Measurements from ENCODE around the gene ZFR. TPM values are rescaled to one million over a fixed set of nuclear protein-coding genes. Genes with fewer than 3 reads are reported as not detected.
"Not testable (repeated sequence)": the region's sequence is repeated elsewhere in the genome, so short reads cannot be mapped to it uniquely, and the experiment has no call there.

Gene ZFR
- total and polyA plus RNA-seq, 9 of the 15 experiments (the other 6 are each of a cell fraction or from before 2014, with no cell fraction given): 35.5 to 108 (median 71.1) TPM

DNA sequence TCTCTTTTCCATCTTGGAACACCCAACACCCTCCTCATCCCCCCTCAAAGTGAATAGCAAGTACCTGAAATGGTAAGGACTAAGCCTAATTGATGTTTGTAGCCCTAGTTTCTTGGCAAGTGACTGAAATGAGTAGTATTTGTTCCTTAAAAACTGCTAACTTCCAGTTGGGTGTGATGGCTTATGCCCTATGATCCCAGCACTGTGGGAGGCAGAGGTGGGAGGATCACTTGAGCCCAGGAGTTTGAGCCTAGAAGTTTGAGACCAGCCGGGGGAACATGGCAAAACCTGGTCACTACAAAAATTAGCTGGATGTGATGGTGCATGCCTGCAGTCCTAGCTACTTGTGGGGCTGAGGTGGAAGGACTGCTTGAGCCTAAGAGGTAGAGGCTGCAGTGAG lies 44.1 kb downstream of the ZFR start:
- DNase-seq (ENCODE audit: extremely low read depth in 1 of 4, low spot score in 3 of 4): no peak
- no peaks in the 10 kb centered on the region for H3K9me3 ChIP-seq (replicated peaks; ENCODE audit: control insufficient read depth, insufficient read depth, low read depth, low read length)
- H3K4me1 ChIP-seq (replicated peaks in 1 of 2; ENCODE audit: control insufficient read depth in 2 of 2, insufficient read depth in 2 of 2, low read length in 2 of 2): no peaks in the 10 kb centered on the region
- 0 out of 2 replicates have a peak, but pooled peaks have one; percentile 40 for TF ChIP-seq POLR2A (conservative IDR thresholded peaks at IDR 0.05)
- TF ChIP-seq, protein P1, sequence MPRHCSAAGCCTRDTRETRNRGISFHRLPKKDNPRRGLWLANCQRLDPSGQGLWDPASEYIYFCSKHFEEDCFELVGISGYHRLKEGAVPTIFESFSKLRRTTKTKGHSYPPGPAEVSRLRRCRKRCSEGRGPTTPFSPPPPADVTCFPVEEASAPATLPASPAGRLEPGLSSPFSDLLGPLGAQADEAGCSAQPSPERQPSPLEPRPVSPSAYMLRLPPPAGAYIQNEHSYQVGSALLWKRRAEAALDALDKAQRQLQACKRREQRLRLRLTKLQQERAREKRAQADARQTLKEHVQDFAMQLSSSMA (CRISPR knock-in tag; IDR thresholded peaks at IDR 0.05): no peak
- TF ChIP-seq ZFP1 (CRISPR knock-in tag; IDR thresholded peaks at IDR 0.05): no peak
- TF ChIP-seq ZNF707 (CRISPR knock-in tag; conservative IDR thresholded peaks at IDR 0.05): no peak
- no peaks in the 10 kb centered on the region for H4K20me1 ChIP-seq (replicated peaks; ENCODE audit: control insufficient read depth, insufficient read depth, low read length)
- no peaks in the 10 kb centered on the region for H3K79me2 ChIP-seq (ENCODE audit: control insufficient read depth, insufficient read depth, low read length)
- no peak overlapping the region for H3K27ac ChIP-seq (ENCODE audit: extremely low read depth, low read depth, low read length)
- POLR2A ChIA-PET: interaction anchor here (0.6 kb wide), 1 partner anchor 12 kb away, joined by 3 read pairs; no protein-coding TSS in a partner anchor
- in situ Hi-C loops (cut with MboI) (no loop called here), intact Hi-C loops (cut with micrococcal nuclease) (no loop called here)
- H3K4me2 ChIP-seq (ENCODE audit: insufficient read depth, low read length): no peak overlapping the region
- ATAC-seq: no peak
- H3K9me1 ChIP-seq (ENCODE audit: control insufficient read depth, insufficient read depth, low read length): no peaks in the 10 kb centered on the region
- WGBS (ENCODE audit: insufficient coverage, low coverage, missing lambda C conversion rate): 100% methylated on average over 1 of the region's 1 CpG
- no peak overlapping the region for H2AFZ ChIP-seq (ENCODE audit: low read depth, low read length)
- no peak overlapping the region for H3K4me3 ChIP-seq
- no peak overlapping the region for H3K9ac ChIP-seq (ENCODE audit: insufficient read depth in 1 of 2, low read depth in 2 of 2, low read length in 2 of 2)
- FAIRE-seq: no peak
- peaks cover 97% of the 10 kb centered on the region for H3K36me3 ChIP-seq (ENCODE audit: control insufficient read depth, insufficient read depth, low read length)
- CTCF ChIA-PET (ENCODE audit: low intra/inter-chr PET ratio): no interaction called here
- no peaks in the 10 kb centered on the region for H3K27me3 ChIP-seq (ENCODE audit: control insufficient read depth in 2 of 2, insufficient read depth in 2 of 2, low read length in 2 of 2)
- no TSS peak for BruUV-seq (replicated peaks)

DNA sequence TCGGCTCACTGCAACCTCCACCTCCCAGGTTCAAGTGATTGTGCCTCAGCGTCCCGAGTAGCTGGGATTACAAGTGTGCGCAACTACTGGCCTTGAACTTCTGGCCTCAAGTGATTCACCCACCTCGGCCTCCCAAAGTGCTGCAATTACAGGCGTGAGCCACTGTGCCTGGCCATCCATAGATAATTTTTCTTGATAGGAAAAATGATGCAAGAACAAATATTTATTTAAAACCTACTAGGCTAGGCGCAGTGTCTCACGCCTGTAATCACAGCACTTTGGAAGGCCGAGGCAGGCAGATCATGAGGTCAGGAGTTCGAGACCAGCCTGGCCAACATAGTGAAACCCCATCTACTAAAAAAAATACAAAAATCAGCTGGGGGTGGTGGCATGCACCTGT lies 45.8 kb downstream of the ZFR start:
- H3K9ac ChIP-seq (ENCODE audit: insufficient read depth in 1 of 2, low read depth in 2 of 2, low read length in 2 of 2); H3K4me1 ChIP-seq (replicated peaks in 1 of 2; ENCODE audit: control insufficient read depth in 2 of 2, insufficient read depth in 2 of 2, low read length in 2 of 2); CTCF ChIA-PET (ENCODE audit: low intra/inter-chr PET ratio); H3K4me3 ChIP-seq; intact Hi-C loops (cut with micrococcal nuclease); H3K27me3 ChIP-seq (ENCODE audit: control insufficient read depth in 2 of 2, insufficient read depth in 2 of 2, low read length in 2 of 2); DNase-seq (ENCODE audit: extremely low read depth in 1 of 4, low spot score in 3 of 4); FAIRE-seq; H3K9me1 ChIP-seq (ENCODE audit: control insufficient read depth, insufficient read depth, low read length); H3K9me3 ChIP-seq (replicated peaks; ENCODE audit: control insufficient read depth, insufficient read depth, low read depth, low read length); in situ Hi-C loops (cut with MboI); H3K4me2 ChIP-seq (ENCODE audit: insufficient read depth, low read length); H3K27ac ChIP-seq (ENCODE audit: extremely low read depth, low read depth, low read length); ATAC-seq; H4K20me1 ChIP-seq (replicated peaks; ENCODE audit: control insufficient read depth, insufficient read depth, low read length); H2AFZ ChIP-seq (ENCODE audit: low read depth, low read length); BruUV-seq (replicated peaks); H3K79me2 ChIP-seq (ENCODE audit: control insufficient read depth, insufficient read depth, low read length); TF ChIP-seq CEBPG (CRISPR knock-in tag; IDR thresholded peaks at IDR 0.05): not testable (repeated sequence)
- peaks cover 96% of the 10 kb centered on the region for H3K36me3 ChIP-seq (ENCODE audit: control insufficient read depth, insufficient read depth, low read length)
- WGBS (ENCODE audit: insufficient coverage, low coverage, missing lambda C conversion rate): 90% methylated on average over 10 of the region's 10 CpGs
- POLR2A ChIA-PET: interaction anchor here (1.0 to 1.2 kb wide), 3 partner anchors 8 to 12 kb away, joined by 3 to 5 read pairs (median 4); no protein-coding TSS in a partner anchor
- TF ChIP-seq, protein P2, sequence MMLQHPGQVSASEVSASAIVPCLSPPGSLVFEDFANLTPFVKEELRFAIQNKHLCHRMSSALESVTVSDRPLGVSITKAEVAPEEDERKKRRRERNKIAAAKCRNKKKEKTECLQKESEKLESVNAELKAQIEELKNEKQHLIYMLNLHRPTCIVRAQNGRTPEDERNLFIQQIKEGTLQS (IDR thresholded peaks at IDR 0.05): peak; percentile 42
- TF ChIP-seq, protein P2 (CRISPR knock-in tag; conservative IDR thresholded peaks at IDR 0.05): not testable (repeated sequence)
- peak in 1 of 2 experiments; percentile 59; a peak in 2 of 4 replicates for TF ChIP-seq CEBPG (tag; conservative IDR thresholded peaks at IDR 0.05 in 1 of 2, IDR thresholded peaks at IDR 0.05 in 1 of 2)
